ENCODE data around the gene SUPT5H. TPM values are rescaled to one million over a fixed set of nuclear protein-coding genes. Genes with fewer than 3 reads are reported as not detected.

The SUPT5H gene
- total and polyA plus RNA-seq, 2 of the 13 experiments (the other 11 are each of a cell fraction or from before 2014, with no cell fraction given), result 48.2 to 51.7 TPM

DNA sequence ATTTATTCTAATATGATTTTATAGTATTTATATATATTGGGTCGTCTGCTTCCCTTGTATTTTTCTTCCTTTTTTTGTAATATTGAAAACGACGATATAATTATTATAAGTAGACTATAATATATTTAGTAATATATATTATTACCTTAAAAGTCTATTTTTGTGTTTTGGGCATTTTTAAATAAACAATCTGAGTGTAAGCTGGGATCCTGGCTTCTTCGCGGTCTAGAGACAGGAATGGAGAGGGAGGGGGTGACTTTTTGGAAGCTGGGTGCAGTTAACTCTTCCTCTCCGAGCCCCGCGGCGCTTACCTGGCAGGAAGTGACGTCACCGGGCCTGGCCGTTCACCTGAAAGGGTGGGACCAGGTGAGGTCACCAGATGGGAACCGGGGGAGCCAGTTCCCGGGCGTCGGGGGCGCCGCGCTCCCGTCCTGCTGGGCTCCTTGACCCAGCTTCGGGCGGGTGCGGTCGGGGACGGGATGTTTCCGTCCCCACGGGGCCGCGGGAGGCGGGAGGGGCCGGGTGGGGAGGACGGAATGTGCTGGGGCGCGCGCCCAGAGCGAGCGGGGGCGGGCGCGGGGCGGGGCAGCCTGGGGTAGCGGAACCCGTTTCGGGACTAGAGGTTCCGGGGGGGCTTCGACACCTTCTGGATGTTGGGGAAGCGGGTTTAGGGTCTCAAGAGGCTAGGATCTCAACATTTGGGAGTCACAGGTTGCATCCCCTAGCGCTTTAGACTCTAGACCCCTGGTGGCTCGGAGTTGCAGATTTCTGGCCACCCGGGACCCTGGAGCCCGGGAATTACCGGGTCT lies 36.0 kb upstream of the SUPT5H start (continued):
- TF ChIP-seq NONO (IDR thresholded peaks at IDR 0.05), result no peak
- TF ChIP-seq NONO (CRISPR knock-in tag; conservative IDR thresholded peaks at IDR 0.05), result peak; percentile 44; the same call in 1 of the 2 replicates
- TF ChIP-seq ZNF616 (CRISPR knock-in tag; IDR thresholded peaks at IDR 0.05; ENCODE audit: low read depth), result 0 out of 2 replicates have a peak, but pooled peaks have one; percentile 29
- no peak; the same call in 1 of the 2 replicates for TF ChIP-seq ZSCAN22 (CRISPR knock-in tag; IDR thresholded peaks at IDR 0.05)
- TF ChIP-seq SMYD3 (CRISPR knock-in tag; IDR thresholded peaks at IDR 0.05), result no peak
- TF ChIP-seq ZBTB21 (CRISPR knock-in tag; IDR thresholded peaks at IDR 0.05), result peak; percentile 42; the same call in 1 of the 2 replicates
- no peak; the same call in 1 of the 2 replicates for TF ChIP-seq ZNF567 (CRISPR knock-in tag; IDR thresholded peaks at IDR 0.05; ENCODE audit: borderline replicate concordance)
- TF ChIP-seq ZNF589 (CRISPR knock-in tag; conservative IDR thresholded peaks at IDR 0.05), result no peak
- TF ChIP-seq MED1 (CRISPR knock-in tag; IDR thresholded peaks at IDR 0.05), result peak; percentile 59
- TF ChIP-seq ATAD3A (CRISPR knock-in tag; IDR thresholded peaks at IDR 0.05), result no peak
- TF ChIP-seq, protein P1, sequence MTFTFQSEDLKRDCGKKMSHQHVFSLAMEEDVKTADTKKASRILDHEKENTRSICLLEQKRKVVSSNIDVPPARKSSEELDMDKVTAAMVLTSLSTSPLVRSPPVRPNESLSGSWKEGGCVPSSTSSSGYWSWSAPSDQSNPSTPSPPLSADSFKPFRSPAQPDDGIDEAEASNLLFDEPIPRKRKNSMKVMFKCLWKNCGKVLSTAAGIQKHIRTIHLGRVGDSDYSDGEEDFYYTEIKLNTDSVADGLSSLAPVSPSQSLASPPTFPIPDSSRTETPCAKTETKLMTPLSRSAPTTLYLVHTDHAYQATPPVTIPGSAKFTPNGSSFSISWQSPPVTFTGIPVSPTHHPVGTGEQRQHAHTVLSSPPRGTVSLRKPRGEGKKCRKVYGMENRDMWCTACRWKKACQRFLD (CRISPR knock-in tag; IDR thresholded peaks at IDR 0.05; ENCODE audit: borderline replicate concordance), result no peak
- TF ChIP-seq, protein P2, sequence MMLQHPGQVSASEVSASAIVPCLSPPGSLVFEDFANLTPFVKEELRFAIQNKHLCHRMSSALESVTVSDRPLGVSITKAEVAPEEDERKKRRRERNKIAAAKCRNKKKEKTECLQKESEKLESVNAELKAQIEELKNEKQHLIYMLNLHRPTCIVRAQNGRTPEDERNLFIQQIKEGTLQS (CRISPR knock-in tag; IDR thresholded peaks at IDR 0.05), result peak; percentile 70; the same call in 1 of the 2 replicates
- TF ChIP-seq, protein P3, sequence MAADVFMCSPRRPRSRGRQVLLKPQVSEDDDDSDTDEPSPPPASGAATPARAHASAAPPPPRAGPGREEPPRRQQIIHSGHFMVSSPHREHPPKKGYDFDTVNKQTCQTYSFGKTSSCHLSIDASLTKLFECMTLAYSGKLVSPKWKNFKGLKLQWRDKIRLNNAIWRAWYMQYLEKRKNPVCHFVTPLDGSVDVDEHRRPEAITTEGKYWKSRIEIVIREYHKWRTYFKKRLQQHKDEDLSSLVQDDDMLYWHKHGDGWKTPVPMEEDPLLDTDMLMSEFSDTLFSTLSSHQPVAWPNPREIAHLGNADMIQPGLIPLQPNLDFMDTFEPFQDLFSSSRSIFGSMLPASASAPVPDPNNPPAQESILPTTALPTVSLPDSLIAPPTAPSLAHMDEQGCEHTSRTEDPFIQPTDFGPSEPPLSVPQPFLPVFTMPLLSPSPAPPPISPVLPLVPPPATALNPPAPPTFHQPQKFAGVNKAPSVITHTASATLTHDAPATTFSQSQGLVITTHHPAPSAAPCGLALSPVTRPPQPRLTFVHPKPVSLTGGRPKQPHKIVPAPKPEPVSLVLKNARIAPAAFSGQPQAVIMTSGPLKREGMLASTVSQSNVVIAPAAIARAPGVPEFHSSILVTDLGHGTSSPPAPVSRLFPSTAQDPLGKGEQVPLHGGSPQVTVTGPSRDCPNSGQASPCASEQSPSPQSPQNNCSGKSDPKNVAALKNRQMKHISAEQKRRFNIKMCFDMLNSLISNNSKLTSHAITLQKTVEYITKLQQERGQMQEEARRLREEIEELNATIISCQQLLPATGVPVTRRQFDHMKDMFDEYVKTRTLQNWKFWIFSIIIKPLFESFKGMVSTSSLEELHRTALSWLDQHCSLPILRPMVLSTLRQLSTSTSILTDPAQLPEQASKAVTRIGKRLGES (CRISPR knock-in tag; IDR thresholded peaks at IDR 0.05; ENCODE audit: borderline replicate concordance), result no peak
- TF ChIP-seq, protein P4, sequence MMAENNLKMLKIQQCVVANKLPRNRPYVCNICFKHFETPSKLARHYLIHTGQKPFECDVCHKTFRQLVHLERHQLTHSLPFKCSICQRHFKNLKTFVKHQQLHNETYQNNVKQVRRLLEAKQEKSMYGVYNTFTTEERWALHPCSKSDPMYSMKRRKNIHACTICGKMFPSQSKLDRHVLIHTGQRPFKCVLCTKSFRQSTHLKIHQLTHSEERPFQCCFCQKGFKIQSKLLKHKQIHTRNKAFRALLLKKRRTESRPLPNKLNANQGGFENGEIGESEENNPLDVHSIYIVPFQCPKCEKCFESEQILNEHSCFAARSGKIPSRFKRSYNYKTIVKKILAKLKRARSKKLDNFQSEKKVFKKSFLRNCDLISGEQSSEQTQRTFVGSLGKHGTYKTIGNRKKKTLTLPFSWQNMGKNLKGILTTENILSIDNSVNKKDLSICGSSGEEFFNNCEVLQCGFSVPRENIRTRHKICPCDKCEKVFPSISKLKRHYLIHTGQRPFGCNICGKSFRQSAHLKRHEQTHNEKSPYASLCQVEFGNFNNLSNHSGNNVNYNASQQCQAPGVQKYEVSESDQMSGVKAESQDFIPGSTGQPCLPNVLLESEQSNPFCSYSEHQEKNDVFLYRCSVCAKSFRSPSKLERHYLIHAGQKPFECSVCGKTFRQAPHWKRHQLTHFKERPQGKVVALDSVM (CRISPR knock-in tag; IDR thresholded peaks at IDR 0.05), result 0 out of 2 replicates have a peak, but pooled peaks have one; percentile 48
- no peak for TF ChIP-seq ZNF496 (CRISPR knock-in tag; IDR thresholded peaks at IDR 0.05; ENCODE audit: insufficient replicate concordance)
- TF ChIP-seq ONECUT2 (CRISPR knock-in tag; IDR thresholded peaks at IDR 0.05), result no peak
- TF ChIP-seq ZFX (CRISPR knock-in tag; IDR thresholded peaks at IDR 0.05; ENCODE audit: low read depth), result peak; percentile 12; the same call in 1 of the 2 replicates
- TF ChIP-seq AGO1 (IDR thresholded peaks at IDR 0.05; ENCODE audit: low read depth, low read length, poor library complexity, severe bottlenecking), result peak; percentile 85
- TF ChIP-seq FOSL2 (CRISPR knock-in tag; IDR thresholded peaks at IDR 0.05), result peak; percentile 61
- TF ChIP-seq, protein P5, sequence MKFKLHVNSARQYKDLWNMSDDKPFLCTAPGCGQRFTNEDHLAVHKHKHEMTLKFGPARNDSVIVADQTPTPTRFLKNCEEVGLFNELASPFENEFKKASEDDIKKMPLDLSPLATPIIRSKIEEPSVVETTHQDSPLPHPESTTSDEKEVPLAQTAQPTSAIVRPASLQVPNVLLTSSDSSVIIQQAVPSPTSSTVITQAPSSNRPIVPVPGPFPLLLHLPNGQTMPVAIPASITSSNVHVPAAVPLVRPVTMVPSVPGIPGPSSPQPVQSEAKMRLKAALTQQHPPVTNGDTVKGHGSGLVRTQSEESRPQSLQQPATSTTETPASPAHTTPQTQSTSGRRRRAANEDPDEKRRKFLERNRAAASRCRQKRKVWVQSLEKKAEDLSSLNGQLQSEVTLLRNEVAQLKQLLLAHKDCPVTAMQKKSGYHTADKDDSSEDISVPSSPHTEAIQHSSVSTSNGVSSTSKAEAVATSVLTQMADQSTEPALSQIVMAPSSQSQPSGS (CRISPR knock-in tag; IDR thresholded peaks at IDR 0.05), result peak; percentile 83
- no peak; the same call in 1 of the 2 replicates for TF ChIP-seq MEIS2 (CRISPR knock-in tag; IDR thresholded peaks at IDR 0.05)
